ENCODE data around the gene FSD1L. TPM values are rescaled to one million over a fixed set of nuclear protein-coding genes. Genes with fewer than 3 reads are reported as not detected.

Gene FSD1L
- total and polyA plus RNA-seq, 2 of the 13 experiments (the other 11 are each of a cell fraction or from before 2014, with no cell fraction given), result 4.1 to 5.1 TPM

DNA sequence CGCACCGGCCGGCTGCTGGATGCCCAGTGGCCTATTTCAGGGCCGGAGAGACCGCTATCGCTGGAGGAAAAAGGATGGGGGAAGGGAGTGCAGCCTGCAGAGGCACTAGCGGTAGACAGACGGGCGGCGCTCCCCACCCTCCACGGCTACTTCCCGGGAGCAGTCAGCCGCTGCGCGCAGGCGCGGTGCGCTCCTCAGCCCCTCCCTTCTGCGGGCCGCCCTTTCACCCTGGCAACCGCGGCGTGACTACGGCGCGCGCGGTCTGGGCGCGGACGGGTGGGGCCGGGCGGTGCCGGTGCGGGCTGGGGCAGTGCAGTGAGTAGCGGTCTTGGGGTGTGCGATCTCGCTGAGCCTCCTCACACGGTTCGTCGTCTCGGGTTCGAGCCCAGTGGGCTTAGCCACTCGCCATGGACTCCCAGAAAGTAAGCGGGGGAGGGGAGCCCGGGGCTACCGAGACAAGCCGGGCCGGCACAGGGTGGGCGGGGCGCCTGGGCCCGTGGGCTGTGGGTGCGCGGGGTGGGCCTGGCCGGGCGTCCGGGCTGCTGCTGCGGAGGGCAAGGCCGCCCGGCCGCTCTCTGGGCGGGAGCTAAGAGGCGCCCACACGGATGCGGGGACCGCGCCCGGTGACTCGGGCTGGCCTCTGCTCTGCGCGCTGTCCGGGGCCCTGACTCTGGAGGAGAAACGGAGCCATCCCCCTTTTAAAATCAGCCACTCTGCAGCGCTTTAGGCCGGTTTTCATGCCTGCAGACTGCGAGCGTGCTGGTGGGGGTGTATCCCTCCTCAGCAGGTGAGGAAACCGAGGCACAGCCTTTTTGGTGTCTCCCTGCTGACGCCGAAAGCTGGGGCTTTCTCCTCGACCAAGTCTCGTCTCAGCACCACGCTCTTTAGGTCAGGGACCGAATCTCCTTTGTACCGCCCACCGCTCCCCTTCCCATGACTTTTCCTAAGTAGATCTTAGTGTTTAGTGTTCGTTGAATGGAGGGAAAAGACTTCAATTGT, at the start of gene FSD1L (continued):
- no peak for TF ChIP-seq ZNF12 (CRISPR knock-in tag; IDR thresholded peaks at IDR 0.05)
- TF ChIP-seq, protein P1, sequence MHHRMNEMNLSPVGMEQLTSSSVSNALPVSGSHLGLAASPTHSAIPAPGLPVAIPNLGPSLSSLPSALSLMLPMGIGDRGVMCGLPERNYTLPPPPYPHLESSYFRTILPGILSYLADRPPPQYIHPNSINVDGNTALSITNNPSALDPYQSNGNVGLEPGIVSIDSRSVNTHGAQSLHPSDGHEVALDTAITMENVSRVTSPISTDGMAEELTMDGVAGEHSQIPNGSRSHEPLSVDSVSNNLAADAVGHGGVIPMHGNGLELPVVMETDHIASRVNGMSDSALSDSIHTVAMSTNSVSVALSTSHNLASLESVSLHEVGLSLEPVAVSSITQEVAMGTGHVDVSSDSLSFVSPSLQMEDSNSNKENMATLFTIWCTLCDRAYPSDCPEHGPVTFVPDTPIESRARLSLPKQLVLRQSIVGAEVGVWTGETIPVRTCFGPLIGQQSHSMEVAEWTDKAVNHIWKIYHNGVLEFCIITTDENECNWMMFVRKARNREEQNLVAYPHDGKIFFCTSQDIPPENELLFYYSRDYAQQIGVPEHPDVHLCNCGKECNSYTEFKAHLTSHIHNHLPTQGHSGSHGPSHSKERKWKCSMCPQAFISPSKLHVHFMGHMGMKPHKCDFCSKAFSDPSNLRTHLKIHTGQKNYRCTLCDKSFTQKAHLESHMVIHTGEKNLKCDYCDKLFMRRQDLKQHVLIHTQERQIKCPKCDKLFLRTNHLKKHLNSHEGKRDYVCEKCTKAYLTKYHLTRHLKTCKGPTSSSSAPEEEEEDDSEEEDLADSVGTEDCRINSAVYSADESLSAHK (CRISPR knock-in tag; IDR thresholded peaks at IDR 0.05; ENCODE audit: borderline replicate concordance), result no peak
- no peak for TF ChIP-seq SMAD3 (CRISPR knock-in tag; IDR thresholded peaks at IDR 0.05)
- TF ChIP-seq, protein P2, sequence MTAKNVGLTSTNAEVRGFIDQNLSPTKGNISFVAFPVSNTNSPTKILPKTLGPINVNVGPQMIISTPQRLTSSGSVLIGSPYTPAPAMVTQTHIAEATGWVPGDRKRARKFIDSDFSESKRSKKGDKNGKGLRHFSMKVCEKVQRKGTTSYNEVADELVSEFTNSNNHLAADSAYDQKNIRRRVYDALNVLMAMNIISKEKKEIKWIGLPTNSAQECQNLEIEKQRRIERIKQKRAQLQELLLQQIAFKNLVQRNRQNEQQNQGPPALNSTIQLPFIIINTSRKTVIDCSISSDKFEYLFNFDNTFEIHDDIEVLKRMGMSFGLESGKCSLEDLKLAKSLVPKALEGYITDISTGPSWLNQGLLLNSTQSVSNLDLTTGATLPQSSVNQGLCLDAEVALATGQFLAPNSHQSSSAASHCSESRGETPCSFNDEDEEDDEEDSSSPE (CRISPR knock-in tag; IDR thresholded peaks at IDR 0.05), result peak; percentile 83; the same call in 1 of the 2 replicates
- no peak; the same call in 1 of the 2 replicates for TF ChIP-seq ZNF180 (CRISPR knock-in tag; IDR thresholded peaks at IDR 0.05; ENCODE audit: borderline replicate concordance, low read depth)
- peak; percentile 68; the same call in 1 of the 2 replicates for TF ChIP-seq MTA1 (CRISPR knock-in tag; IDR thresholded peaks at IDR 0.05; ENCODE audit: borderline replicate concordance)
- TF ChIP-seq NPAS2 (CRISPR knock-in tag; IDR thresholded peaks at IDR 0.05; ENCODE audit: borderline replicate concordance), result no peak
- TF ChIP-seq, protein P3, sequence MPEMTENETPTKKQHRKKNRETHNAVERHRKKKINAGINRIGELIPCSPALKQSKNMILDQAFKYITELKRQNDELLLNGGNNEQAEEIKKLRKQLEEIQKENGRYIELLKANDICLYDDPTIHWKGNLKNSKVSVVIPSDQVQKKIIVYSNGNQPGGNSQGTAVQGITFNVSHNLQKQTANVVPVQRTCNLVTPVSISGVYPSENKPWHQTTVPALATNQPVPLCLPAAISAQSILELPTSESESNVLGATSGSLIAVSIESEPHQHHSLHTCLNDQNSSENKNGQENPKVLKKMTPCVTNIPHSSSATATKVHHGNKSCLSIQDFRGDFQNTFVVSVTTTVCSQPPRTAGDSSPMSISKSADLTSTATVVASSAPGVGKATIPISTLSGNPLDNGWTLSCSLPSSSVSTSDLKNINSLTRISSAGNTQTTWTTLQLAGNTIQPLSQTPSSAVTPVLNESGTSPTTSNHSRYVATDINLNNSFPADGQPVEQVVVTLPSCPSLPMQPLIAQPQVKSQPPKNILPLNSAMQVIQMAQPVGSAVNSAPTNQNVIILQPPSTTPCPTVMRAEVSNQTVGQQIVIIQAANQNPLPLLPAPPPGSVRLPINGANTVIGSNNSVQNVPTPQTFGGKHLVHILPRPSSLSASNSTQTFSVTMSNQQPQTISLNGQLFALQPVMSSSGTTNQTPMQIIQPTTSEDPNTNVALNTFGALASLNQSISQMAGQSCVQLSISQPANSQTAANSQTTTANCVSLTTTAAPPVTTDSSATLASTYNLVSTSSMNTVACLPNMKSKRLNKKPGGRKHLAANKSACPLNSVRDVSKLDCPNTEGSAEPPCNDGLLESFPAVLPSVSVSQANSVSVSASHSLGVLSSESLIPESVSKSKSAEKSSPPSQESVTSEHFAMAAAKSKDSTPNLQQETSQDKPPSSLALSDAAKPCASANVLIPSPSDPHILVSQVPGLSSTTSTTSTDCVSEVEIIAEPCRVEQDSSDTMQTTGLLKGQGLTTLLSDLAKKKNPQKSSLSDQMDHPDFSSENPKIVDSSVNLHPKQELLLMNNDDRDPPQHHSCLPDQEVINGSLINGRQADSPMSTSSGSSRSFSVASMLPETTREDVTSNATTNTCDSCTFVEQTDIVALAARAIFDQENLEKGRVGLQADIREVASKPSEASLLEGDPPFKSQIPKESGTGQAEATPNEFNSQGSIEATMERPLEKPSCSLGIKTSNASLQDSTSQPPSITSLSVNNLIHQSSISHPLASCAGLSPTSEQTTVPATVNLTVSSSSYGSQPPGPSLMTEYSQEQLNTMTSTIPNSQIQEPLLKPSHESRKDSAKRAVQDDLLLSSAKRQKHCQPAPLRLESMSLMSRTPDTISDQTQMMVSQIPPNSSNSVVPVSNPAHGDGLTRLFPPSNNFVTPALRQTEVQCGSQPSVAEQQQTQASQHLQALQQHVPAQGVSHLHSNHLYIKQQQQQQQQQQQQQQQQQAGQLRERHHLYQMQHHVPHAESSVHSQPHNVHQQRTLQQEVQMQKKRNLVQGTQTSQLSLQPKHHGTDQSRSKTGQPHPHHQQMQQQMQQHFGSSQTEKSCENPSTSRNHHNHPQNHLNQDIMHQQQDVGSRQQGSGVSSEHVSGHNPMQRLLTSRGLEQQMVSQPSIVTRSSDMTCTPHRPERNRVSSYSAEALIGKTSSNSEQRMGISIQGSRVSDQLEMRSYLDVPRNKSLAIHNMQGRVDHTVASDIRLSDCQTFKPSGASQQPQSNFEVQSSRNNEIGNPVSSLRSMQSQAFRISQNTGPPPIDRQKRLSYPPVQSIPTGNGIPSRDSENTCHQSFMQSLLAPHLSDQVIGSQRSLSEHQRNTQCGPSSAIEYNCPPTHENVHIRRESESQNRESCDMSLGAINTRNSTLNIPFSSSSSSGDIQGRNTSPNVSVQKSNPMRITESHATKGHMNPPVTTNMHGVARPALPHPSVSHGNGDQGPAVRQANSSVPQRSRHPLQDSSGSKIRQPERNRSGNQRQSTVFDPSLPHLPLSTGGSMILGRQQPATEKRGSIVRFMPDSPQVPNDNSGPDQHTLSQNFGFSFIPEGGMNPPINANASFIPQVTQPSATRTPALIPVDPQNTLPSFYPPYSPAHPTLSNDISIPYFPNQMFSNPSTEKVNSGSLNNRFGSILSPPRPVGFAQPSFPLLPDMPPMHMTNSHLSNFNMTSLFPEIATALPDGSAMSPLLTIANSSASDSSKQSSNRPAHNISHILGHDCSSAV (CRISPR knock-in tag; IDR thresholded peaks at IDR 0.05; ENCODE audit: borderline replicate concordance), result no peak
- TF ChIP-seq ZMYM2 (CRISPR knock-in tag; IDR thresholded peaks at IDR 0.05), result peak; percentile 35; the same call in 1 of the 2 replicates
- TF ChIP-seq KMT2B (CRISPR knock-in tag; IDR thresholded peaks at IDR 0.05), result 0 out of 2 replicates have a peak, but pooled peaks have one; percentile 9
- TF ChIP-seq HES4 (CRISPR knock-in tag; IDR thresholded peaks at IDR 0.05; ENCODE audit: borderline replicate concordance), result 0 out of 2 replicates have a peak, but pooled peaks have one; percentile 8
- no peak; the same call in 1 of the 2 replicates for TF ChIP-seq ADNP (CRISPR knock-in tag; IDR thresholded peaks at IDR 0.05)
- TF ChIP-seq ZNF235 (CRISPR knock-in tag; IDR thresholded peaks at IDR 0.05; ENCODE audit: borderline replicate concordance), result no peak
- no peak for TF ChIP-seq ZFAT (CRISPR knock-in tag; conservative IDR thresholded peaks at IDR 0.05)
- TF ChIP-seq, protein P4, sequence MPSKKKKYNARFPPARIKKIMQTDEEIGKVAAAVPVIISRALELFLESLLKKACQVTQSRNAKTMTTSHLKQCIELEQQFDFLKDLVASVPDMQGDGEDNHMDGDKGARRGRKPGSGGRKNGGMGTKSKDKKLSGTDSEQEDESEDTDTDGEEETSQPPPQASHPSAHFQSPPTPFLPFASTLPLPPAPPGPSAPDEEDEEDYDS (CRISPR knock-in tag; IDR thresholded peaks at IDR 0.05), result 0 out of 2 replicates have a peak, but pooled peaks have one; percentile 36

All from HepG2 (cell line).